ENCODE results near the gene GSG1L.

- no peak for TF ChIP-seq CTCF (IDR thresholded peaks at IDR 0.05)
- no peak for TF ChIP-seq POLR2A (IDR thresholded peaks at IDR 0.05)
Observed at GRCh38 chr16:27985981-27986380, 77.5 kb downstream of the GSG1L start.

Data from adrenal gland (tissue), 5 donors.